Mammary epithelial cell (primary cell): ENCODE measurements around the gene PURA.

ENCODE experiments used
- CTCF ChIP-seq, 2 donors: IDR thresholded peaks in 1 of 2; conservative IDR thresholded peaks in 1 of 2; 2 replicates each; pipeline ENCODE4 v1.5.1; 2011 to 2012; ENCODE audit warnings: inconsistent platforms in 2 of 2, low read length in 2 of 2, mild to moderate bottlenecking in 2 of 2, control low read depth in 1 of 2, low read depth in 1 of 2; ENCODE audit not compliant: insufficient read depth in 1 of 2; ENCODE audit errors: extremely low read depth in 1 of 2
- EZH2 ChIP-seq: IDR thresholded peaks from 2 replicates; pipeline ENCODE4 v1.6.1; 2012; ENCODE audit warnings: low read length, inconsistent platforms, borderline replicate concordance

GRCh38 chr5:140141241-140141640 is 27.3 kb downstream of the PURA start:
- TF ChIP-seq CTCF (conservative IDR thresholded peaks at IDR 0.05 in 1 of 2, IDR thresholded peaks at IDR 0.05 in 1 of 2; ENCODE audit: extremely low read depth in 1 of 2, insufficient read depth in 1 of 2, low read depth in 1 of 2, low read length in 2 of 2) (no peak), EZH2 (no peak)
